Mucosa of descending colon (tissue), 3 donors: ENCODE measurements around the gene PPP3CA. TPM values are rescaled to one million over a fixed set of nuclear protein-coding genes. Genes with fewer than 3 reads are reported as not detected.
"Not testable (repeated sequence)": the region's sequence is repeated elsewhere in the genome, so short reads cannot be mapped to it uniquely, and the experiment has no call there.

ENCODE experiments used
- ATAC-seq: fragments of 200-7000 bp; cut with Tn5 transposase; one replicate; pipeline ENCODE4 v1.9.1; 2020; ENCODE audit warnings: mild to moderate bottlenecking, moderate library complexity
- DNase-seq, 3 donors: peaks; one replicate each; pipeline ENCODE4 v3.0.0-alpha.2; 2020
- H3K36me3 ChIP-seq: fragments of 200-600 bp; one replicate; pipeline ENCODE4 v1.8.0; 2021; ENCODE audit warnings: low read depth, mild to moderate bottlenecking
- H3K4me1 ChIP-seq: fragments of 200-600 bp; one replicate; pipeline ENCODE4 v1.8.0; 2021; ENCODE audit warnings: low read depth, mild to moderate bottlenecking
- H3K4me3 ChIP-seq: fragments of 200-600 bp; one replicate; pipeline ENCODE4 v1.8.0; 2021; ENCODE audit warnings: mild to moderate bottlenecking
- H3K9me3 ChIP-seq: fragments of 200-600 bp; one replicate; pipeline ENCODE4 v1.8.0; 2021; ENCODE audit warnings: mild to moderate bottlenecking
- intact Hi-C, 2 donors: fragments of 100-400 bp; cut with DNase I in 1 of 2; cut with micrococcal nuclease in 1 of 2; formaldehyde crosslinking; loops; one replicate each; pipeline versions ENCODE4 v1.11.0 to v1.11.1; 2022; cut with DNase I, micrococcal nuclease
- total RNA-seq, 3 donors: library from RNA; stranded (reverse); fragmentation: NEBNext Ultra II Directional in 2 of 3; extraction: Animal tissue kit (Norgen Biotek cat#: 25700) in 2 of 3; gene quantifications; one replicate each; pipeline versions ENCODE4 v1.2.1 to v1.2.4, GENCODE V29; 2021 to 2023
- TF ChIP-seq, protein P1 (sequence below): fragments of 200-600 bp; IDR thresholded peaks from one replicate; pipeline ENCODE4 v1.8.0; 2022; ENCODE audit warnings: antibody characterized with exemption, mild to moderate bottlenecking
- donor health status: DM: no; HTN: no; CAD: no; lungs with moderate emphysema.
- donor health status: DM: no; HTN: no; CAD: no.
- donor health status: DM: no; HTN: yes; CAD: no.

PPP3CA gene
- total RNA-seq, 3 donors from 2014 or later: 38.3 to 47.6 (median 40.4) TPM

DNA sequence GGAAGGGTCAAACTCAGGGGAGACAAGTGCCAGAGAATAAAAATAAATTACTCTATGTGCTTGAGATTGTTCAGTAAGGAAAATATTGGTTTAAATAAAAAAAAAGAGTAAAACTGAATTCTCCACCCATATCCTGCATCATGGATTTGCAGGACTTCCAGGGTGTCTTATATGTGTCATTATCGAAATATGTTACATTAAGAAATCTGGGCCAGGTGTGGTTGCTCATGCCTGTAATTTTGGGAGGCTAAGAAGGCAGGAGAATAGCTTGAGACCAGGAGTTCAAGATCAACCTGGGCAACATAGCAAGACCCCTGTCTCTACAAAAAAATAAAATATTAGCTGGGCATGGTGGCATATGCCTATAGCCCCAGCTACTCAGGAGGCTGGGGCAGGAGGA, 104.9 kb downstream of the PPP3CA start:
- H3K36me3 ChIP-seq: no peaks in the 10 kb centered on the region
- no peak overlapping the region for H3K4me3 ChIP-seq
- no peaks in the 10 kb centered on the region for H3K9me3 ChIP-seq
- intact Hi-C loops: no loop called here
- TF ChIP-seq, protein P1, sequence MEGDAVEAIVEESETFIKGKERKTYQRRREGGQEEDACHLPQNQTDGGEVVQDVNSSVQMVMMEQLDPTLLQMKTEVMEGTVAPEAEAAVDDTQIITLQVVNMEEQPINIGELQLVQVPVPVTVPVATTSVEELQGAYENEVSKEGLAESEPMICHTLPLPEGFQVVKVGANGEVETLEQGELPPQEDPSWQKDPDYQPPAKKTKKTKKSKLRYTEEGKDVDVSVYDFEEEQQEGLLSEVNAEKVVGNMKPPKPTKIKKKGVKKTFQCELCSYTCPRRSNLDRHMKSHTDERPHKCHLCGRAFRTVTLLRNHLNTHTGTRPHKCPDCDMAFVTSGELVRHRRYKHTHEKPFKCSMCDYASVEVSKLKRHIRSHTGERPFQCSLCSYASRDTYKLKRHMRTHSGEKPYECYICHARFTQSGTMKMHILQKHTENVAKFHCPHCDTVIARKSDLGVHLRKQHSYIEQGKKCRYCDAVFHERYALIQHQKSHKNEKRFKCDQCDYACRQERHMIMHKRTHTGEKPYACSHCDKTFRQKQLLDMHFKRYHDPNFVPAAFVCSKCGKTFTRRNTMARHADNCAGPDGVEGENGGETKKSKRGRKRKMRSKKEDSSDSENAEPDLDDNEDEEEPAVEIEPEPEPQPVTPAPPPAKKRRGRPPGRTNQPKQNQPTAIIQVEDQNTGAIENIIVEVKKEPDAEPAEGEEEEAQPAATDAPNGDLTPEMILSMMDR: no peak
- H3K4me1 ChIP-seq: peaks cover 3% of the 10 kb centered on the region
- DNase-seq (no peak), ATAC-seq (no peak)

DNA sequence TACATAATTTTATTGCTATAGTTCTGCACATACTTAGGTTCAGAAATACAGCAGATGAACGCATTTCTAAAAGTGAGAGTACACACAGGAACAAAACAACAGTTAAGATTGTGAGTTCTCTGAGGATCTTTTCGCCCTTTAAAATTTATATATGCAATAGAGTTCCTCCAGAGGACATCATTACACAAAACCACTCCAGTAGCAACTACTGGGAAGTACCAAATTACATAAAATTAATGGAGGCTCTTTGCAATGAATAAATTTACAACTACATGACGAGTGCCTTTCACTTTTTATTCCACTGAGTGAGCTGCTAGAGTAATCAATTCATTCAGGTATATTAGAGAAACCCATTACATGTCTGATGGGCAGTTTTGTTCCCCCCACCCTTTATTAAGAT, 107.2 kb downstream of the PPP3CA start:
- no peak for ATAC-seq
- intact Hi-C loops: no loop called here
- Histone ChIP-seq H3K4me1 (peaks cover 3% of the 10 kb centered on the region), H3K36me3 (no peaks in the 10 kb centered on the region), H3K4me3 (no peak overlapping the region), H3K9me3 (no peaks in the 10 kb centered on the region)
- TF ChIP-seq, protein P1: no peak
- no peak for DNase-seq

DNA sequence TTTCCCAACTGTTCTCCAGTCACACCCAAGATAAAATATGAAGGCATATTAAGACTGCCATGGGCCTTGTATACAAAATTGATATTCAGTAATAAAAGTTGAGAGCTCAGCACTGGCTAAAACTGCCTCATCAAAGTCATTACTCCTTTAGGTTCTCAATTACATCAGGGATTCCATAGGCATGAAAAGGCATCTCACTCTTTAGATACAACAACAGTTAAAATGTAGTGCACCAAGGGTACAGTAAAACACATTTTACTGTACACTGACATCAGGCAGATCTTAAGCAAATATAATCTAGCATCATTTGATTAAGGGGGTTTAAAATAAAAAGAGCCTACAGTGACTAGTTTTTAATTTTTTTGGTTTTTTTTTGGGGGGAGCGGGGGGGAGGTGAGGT, 107.7 kb downstream of the PPP3CA start:
- Histone ChIP-seq H3K4me3 (no peak overlapping the region), H3K4me1 (peaks cover 3% of the 10 kb centered on the region), H3K36me3 (no peaks in the 10 kb centered on the region), H3K9me3 (no peaks in the 10 kb centered on the region)
- intact Hi-C loops: no loop called here
- TF ChIP-seq, protein P1: no peak
- DNase-seq (no peak), ATAC-seq (no peak)

DNA sequence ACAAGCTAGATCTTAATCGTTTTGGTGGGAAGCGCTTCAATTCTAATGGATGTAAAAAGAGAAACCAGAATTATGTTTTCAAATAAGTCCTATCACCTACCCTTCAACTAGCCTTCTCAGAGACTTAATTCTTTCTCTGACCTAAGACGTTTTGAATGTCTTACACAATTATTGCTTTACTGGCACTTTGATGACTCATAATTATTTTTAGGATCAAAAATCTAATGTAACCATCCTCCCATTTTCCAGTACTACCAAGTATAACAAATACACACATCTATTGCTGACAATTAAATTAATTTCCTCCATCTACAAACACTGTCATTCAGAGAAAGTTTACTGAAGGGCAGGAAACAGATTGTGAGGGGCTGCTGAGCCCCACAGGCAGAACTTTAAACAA, 108.6 kb downstream of the PPP3CA start:
- Histone ChIP-seq H3K4me1 (peaks cover 3% of the 10 kb centered on the region), H3K9me3 (no peaks in the 10 kb centered on the region), H3K4me3 (no peak overlapping the region), H3K36me3 (no peaks in the 10 kb centered on the region)
- ATAC-seq (no peak), DNase-seq (no peak)
- TF ChIP-seq, protein P1: no peak
- intact Hi-C loops: no loop called here

DNA sequence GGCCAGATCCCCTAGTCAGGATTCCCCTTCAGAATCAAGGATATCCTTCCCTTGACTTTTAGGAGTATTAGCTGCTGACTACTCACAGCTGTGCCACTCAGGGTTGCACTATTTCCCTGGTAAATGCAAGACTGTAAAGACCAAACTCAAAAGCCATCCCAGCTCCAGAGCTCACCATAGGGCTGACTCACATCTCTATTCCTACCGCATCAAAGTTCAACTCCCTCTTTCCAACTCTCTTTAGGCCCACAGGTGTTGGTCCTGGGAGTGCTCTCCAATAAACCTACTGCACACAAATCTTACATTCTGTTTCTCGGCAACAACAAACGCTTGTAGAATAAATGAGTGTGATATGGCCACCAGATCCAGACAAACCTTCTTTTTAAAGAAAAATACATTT, 109.6 kb downstream of the PPP3CA start:
- TF ChIP-seq, protein P1: no peak
- ATAC-seq (peak; percentile 90), DNase-seq (no peak)
- intact Hi-C loops: no loop called here
- Histone ChIP-seq H3K9me3 (no peaks in the 10 kb centered on the region), H3K36me3 (no peaks in the 10 kb centered on the region), H3K4me3 (no peak overlapping the region), H3K4me1 (peaks cover 3% of the 10 kb centered on the region)

DNA sequence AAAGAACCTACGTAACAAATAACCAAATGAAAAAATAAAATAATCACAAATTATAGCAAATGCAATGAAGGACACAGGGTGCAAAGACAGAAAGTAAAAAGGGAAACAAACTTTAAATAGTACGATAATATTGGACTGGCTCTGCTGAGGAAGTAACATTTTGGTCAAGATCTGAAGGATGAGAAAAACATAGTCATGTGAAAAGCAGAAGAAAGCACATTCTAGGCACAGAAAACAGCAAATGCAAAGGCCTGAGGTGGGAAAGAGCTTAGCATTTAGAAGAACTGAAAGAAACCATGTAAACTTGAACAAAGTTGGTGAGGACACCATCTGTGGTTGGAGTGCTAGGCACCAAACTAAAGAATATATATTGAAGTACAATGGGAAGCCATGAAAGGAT, 111.2 kb downstream of the PPP3CA start:
- DNase-seq (no peak), ATAC-seq (no peak)
- TF ChIP-seq, protein P1: no peak
- intact Hi-C loops: no loop called here
- no peaks in the 10 kb centered on the region for H3K36me3 ChIP-seq
- H3K4me1 ChIP-seq: peaks cover 3% of the 10 kb centered on the region
- H3K9me3 ChIP-seq: no peaks in the 10 kb centered on the region
- H3K4me3 ChIP-seq: no peak overlapping the region

DNA sequence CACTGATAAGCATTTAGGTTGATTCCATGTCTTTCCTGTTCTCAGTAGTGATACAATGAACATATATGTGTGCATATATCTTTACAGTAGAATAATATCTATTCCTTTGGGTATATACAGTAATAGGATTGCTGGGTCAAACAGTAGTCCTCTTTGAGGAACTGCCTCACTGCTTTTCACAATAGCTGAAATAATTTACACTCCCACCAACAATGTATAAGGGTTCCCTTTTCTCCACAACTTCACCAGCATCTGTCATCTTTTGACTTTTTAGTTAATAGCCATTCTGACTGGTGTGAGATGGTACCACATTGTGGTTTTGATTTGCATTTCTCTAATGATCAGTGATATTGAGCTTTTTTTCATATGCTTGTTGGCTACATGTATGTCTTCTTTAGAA, 113.2 kb downstream of the PPP3CA start:
- H3K36me3 ChIP-seq, H3K4me1 ChIP-seq, ATAC-seq, DNase-seq, H3K9me3 ChIP-seq, H3K4me3 ChIP-seq, intact Hi-C loops: not testable (repeated sequence)
